Colonic mucosa (tissue), 4 donors: Measurements from ENCODE around the gene ATP1A3. TPM values are rescaled to one million over a fixed set of nuclear protein-coding genes. Genes with fewer than 3 reads are reported as not detected.
"Not testable (repeated sequence)": the region's sequence is repeated elsewhere in the genome, so short reads cannot be mapped to it uniquely, and the experiment has no call there.

ENCODE experiments used
- DNase-seq: peaks from one replicate; pipeline ENCODE4 v3.0.0-alpha.2; 2020
- H3K27ac ChIP-seq: fragments of 200-600 bp; one replicate; pipeline ENCODE4 v1.8.0; 2021
- H3K27me3 ChIP-seq: fragments of 200-600 bp; one replicate; pipeline ENCODE4 v1.8.0; 2021
- H3K36me3 ChIP-seq: fragments of 200-600 bp; one replicate; pipeline ENCODE4 v1.8.0; 2021
- H3K4me1 ChIP-seq: fragments of 200-600 bp; one replicate; pipeline ENCODE4 v1.8.0; 2021; ENCODE audit warnings: mild to moderate bottlenecking
- H3K4me3 ChIP-seq: fragments of 200-600 bp; one replicate; pipeline ENCODE4 v1.8.0; 2021
- H3K9ac ChIP-seq, 2 donors: one replicate each; pipeline ENCODE4 v1.7.0; 2013; ENCODE audit warnings: control low read depth in 2 of 2, low read depth in 2 of 2, low read length in 2 of 2
- H3K9me3 ChIP-seq: fragments of 200-600 bp; one replicate; pipeline ENCODE4 v1.8.0; 2021
- intact Hi-C: fragments of 100-400 bp; cut with DNase I; formaldehyde crosslinking; loops from one replicate; pipeline ENCODE4 v1.14.1; 2022
- total RNA-seq, 2 donors: library from RNA; stranded (reverse); fragmentation: NEBNext Ultra II Directional in 1 of 2; extraction: Animal tissue kit (Norgen Biotek cat#: 25700) in 1 of 2; gene quantifications; one replicate each; pipeline ENCODE4 v1.2.1, GENCODE V29; 2021
- TF ChIP-seq, protein P1 (sequence below): fragments of 200-600 bp; IDR thresholded peaks from one replicate; pipeline ENCODE4 v1.8.0; 2022; ENCODE audit warnings: antibody characterized with exemption, mild to moderate bottlenecking
- donor health status: healthy.
- donor health status: DM: no; HTN: no; CAD: no.
- donor health status: DM: no; HTN: no; CAD: no.

The ATP1A3 gene
- total RNA-seq, 2 donors from 2014 or later, result 0.35 to 1.9 TPM

GRCh38 chr19:41941410-41942202 is 52.4 kb downstream of the ATP1A3 start:
- no peak overlapping the region for H3K27ac ChIP-seq
- H3K27me3 ChIP-seq, result peaks cover 4% of the 10 kb centered on the region
- no peaks in the 10 kb centered on the region for H3K9me3 ChIP-seq
- peak overlapping the region in 1 of 2 donors; percentile 78 for H3K9ac ChIP-seq
- H3K4me3 ChIP-seq, result no peak overlapping the region
- H3K4me1 ChIP-seq, result no peaks in the 10 kb centered on the region
- intact Hi-C loops, result no loop called here
- no peak for DNase-seq
- TF ChIP-seq, protein P1, sequence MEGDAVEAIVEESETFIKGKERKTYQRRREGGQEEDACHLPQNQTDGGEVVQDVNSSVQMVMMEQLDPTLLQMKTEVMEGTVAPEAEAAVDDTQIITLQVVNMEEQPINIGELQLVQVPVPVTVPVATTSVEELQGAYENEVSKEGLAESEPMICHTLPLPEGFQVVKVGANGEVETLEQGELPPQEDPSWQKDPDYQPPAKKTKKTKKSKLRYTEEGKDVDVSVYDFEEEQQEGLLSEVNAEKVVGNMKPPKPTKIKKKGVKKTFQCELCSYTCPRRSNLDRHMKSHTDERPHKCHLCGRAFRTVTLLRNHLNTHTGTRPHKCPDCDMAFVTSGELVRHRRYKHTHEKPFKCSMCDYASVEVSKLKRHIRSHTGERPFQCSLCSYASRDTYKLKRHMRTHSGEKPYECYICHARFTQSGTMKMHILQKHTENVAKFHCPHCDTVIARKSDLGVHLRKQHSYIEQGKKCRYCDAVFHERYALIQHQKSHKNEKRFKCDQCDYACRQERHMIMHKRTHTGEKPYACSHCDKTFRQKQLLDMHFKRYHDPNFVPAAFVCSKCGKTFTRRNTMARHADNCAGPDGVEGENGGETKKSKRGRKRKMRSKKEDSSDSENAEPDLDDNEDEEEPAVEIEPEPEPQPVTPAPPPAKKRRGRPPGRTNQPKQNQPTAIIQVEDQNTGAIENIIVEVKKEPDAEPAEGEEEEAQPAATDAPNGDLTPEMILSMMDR, result no peak
- H3K36me3 ChIP-seq, result no peaks in the 10 kb centered on the region

DNA sequence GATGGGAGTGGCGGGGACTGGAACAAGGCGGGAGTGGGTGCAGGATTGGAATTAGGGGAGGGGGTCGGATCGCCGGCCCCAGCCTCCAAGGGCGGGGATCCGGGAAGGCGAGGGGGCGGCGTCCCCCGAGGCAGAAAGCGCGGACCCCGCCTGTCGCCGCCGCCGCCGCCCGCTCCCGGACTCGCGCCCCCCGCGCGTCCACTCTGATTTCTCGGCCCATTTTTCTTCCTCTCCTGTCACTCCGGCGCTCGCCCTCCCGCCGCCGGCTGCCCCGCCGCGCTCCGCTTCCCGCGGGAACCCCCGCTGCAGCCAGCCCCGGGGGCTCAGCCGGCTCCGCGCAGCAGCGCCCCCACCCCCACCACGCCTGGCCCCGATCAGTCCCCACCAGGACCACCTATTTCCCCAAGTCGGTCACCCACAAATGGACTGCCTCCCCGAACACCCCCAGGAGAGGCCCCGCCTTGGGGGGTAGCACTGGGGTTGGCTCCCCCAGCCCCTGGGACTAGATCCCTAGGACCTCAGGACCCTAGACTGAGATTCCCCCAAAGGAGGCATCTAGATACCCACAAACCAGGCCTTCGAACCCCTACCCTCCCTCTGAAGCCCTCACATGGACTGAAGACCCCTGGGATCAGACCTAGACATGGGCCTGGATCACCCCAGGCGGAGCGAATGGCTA is 53.2 kb downstream of the ATP1A3 start:
- no peak for DNase-seq
- peak overlapping the region; percentile 40 for H3K4me3 ChIP-seq
- TF ChIP-seq, protein P1, result no peak
- no peak overlapping the region for H3K27ac ChIP-seq
- no peaks in the 10 kb centered on the region for H3K9me3 ChIP-seq
- intact Hi-C loops, result no loop called here
- peak overlapping the region in 1 of 2 donors; percentile 78 for H3K9ac ChIP-seq
- no peaks in the 10 kb centered on the region for H3K4me1 ChIP-seq
- no peaks in the 10 kb centered on the region for H3K36me3 ChIP-seq
- H3K27me3 ChIP-seq, result peaks cover 7% of the 10 kb centered on the region

GRCh38 chr19:41939861-41940730 is 53.9 kb downstream of the ATP1A3 start:
- no peak for DNase-seq
- peak overlapping the region; percentile 55 to 78 for H3K9ac ChIP-seq
- intact Hi-C loops, result no loop called here
- H3K9me3 ChIP-seq, result no peaks in the 10 kb centered on the region
- no peaks in the 10 kb centered on the region for H3K36me3 ChIP-seq
- H3K27ac ChIP-seq, result no peak overlapping the region
- H3K27me3 ChIP-seq, result peaks cover 12% of the 10 kb centered on the region
- TF ChIP-seq, protein P1, result no peak
- H3K4me1 ChIP-seq, result no peaks in the 10 kb centered on the region
- peak overlapping the region; percentile 40 for H3K4me3 ChIP-seq

DNA sequence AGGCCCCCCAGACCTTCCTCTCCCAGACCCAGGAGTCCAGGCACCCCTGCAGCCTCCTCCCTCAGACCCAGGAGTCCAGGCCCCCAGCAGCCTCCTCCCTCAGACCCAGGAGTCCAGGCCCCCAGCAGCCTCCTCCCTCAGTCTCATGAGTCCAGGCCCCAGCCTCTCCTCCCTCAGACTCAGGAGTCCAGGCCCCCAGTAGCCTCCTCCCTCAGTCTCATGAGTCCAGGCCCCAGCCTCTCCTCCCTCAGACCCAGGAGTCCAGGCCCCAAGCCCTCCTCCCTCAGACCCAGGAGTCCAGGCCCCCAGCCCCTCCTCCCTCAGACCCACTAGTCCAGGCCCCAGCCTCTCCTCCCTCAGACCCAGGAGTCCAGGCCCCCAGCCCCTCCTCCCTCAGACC is 54.8 kb downstream of the ATP1A3 start:
- H3K4me3 ChIP-seq, H3K4me1 ChIP-seq, intact Hi-C loops, H3K27ac ChIP-seq, DNase-seq, H3K9ac ChIP-seq, H3K9me3 ChIP-seq, H3K36me3 ChIP-seq: not testable (repeated sequence)
- peaks cover 12% of the 10 kb centered on the region for H3K27me3 ChIP-seq

GRCh38 chr19:41937525-41938468 is 56.2 kb downstream of the ATP1A3 start:
- TF ChIP-seq, protein P1, result no peak
- intact Hi-C loops, result no loop called here
- Histone ChIP-seq H3K4me1 (no peaks in the 10 kb centered on the region), H3K9me3 (no peaks in the 10 kb centered on the region), H3K27me3 (peaks cover 12% of the 10 kb centered on the region), H3K4me3 (no peak overlapping the region), H3K9ac (no peak overlapping the region), H3K27ac (no peak overlapping the region), H3K36me3 (no peaks in the 10 kb centered on the region)
- DNase-seq, result no peak
